Cardiac muscle cell (in vitro differentiated cells and primary cell): ENCODE data around the gene IQCF5. TPM values are rescaled to one million over a fixed set of nuclear protein-coding genes. Genes with fewer than 3 reads are reported as not detected.

Source experiments
- DNase-seq, 2 donors: peaks; one replicate each; pipeline versions ENCODE4 v3.0.0 to v3.0.0-alpha.2; 2010 to 2017; ENCODE audit warnings: low read depth in 1 of 2, low spot score in 1 of 2
- H3K27ac ChIP-seq: fragments of 200-600 bp; sonication (generic); 2 replicates; pipeline ENCODE4 v1.5.1; 2016
- H3K27me3 ChIP-seq: fragments of 200-600 bp; sonication (generic); 2 replicates; pipeline ENCODE4 v1.6.0; 2016; ENCODE audit warnings: control low read depth
- H3K36me3 ChIP-seq: fragments of 200-600 bp; sonication (generic); 2 replicates; pipeline ENCODE4 v1.5.1; 2016; ENCODE audit warnings: control low read depth
- H3K4me1 ChIP-seq: fragments of 200-600 bp; sonication (generic); 2 replicates; pipeline ENCODE4 v1.8.1; 2017; ENCODE audit warnings: low read depth, mild to moderate bottlenecking, mixed run types
- H3K4me3 ChIP-seq: fragments of 200-600 bp; sonication (generic); 2 replicates; pipeline ENCODE4 v1.5.1; 2016; ENCODE audit warnings: mild to moderate bottlenecking
- H3K9me3 ChIP-seq: fragments of 200-600 bp; sonication (generic); 2 replicates; pipeline ENCODE4 v1.5.1; 2017; ENCODE audit warnings: low read depth, mild to moderate bottlenecking, control low read depth
- CTCF ChIP-seq: IDR thresholded peaks from 2 replicates; pipeline ENCODE4 v1.5.1; 2012; ENCODE audit warnings: low read depth, mild to moderate bottlenecking, low read length
- polyA plus RNA-seq: library from polyadenylated mRNA; unstranded; fragments of >200 nt; fragmentation: Nextera tagmentation; extraction: Ambion mirVana; gene quantifications from 2 replicates; pipeline ENCODE4 v1.2.1, GENCODE V29; 2016
- total RNA-seq: library from RNA; depleted of rRNA; stranded (reverse); fragments of >200 nt; gene quantifications from 2 replicates; pipeline ENCODE4 v1.2.3, GENCODE V29; 2016

The IQCF5 gene
- total and polyA plus RNA-seq, 2 experiments from 2014 or later, result not detected

GRCh38 chr3:51830345-51830744, 45.1 kb downstream of the IQCF5 start:
- H3K36me3 ChIP-seq, result no peaks in the 10 kb centered on the region
- H3K27me3 ChIP-seq, result no peaks in the 10 kb centered on the region
- H3K9me3 ChIP-seq, result no peaks in the 10 kb centered on the region
- no peak overlapping the region for H3K27ac ChIP-seq
- no peak overlapping the region for H3K4me3 ChIP-seq
- no peak for DNase-seq
- no peaks in the 10 kb centered on the region for H3K4me1 ChIP-seq
- no peak for TF ChIP-seq CTCF

- Histone ChIP-seq H3K4me3 (no peak overlapping the region), H3K27me3 (no peaks in the 10 kb centered on the region), H3K4me1 (no peaks in the 10 kb centered on the region), H3K9me3 (no peaks in the 10 kb centered on the region), H3K27ac (no peak overlapping the region), H3K36me3 (no peaks in the 10 kb centered on the region)
- TF ChIP-seq CTCF, result no peak
- DNase-seq, result no peak
Observed at GRCh38 chr3:51828297-51828696, 47.1 kb downstream of the IQCF5 start.

Other genes starting within 250 kb of the IQCF5 start
- 74.1 and 95.1 TPM in 2 replicates for gene TEX264, start 204.3 kb downstream of the IQCF5 start, total RNA-seq
- gene TEX264, start 204.3 kb downstream of the IQCF5 start, polyA plus RNA-seq, result 71.9 and 83.9 TPM in 2 replicates
- 0.56 and 0.69 TPM in 2 replicates for gene GRM2, start 168.5 kb downstream of the IQCF5 start, total RNA-seq
- 0.39 TPM in 1 of 2 replicates, not detected in the other for gene GRM2, start 168.5 kb downstream of the IQCF5 start, polyA plus RNA-seq
- not detected in 2 replicates for gene IQCF6, start 96.4 kb downstream of the IQCF5 start, total RNA-seq
- gene IQCF6, start 96.4 kb downstream of the IQCF5 start, polyA plus RNA-seq, result not detected in 2 replicates
- not detected in 2 replicates for gene IQCF2, start 14.0 kb downstream of the IQCF5 start, total RNA-seq
- gene IQCF2, start 14.0 kb downstream of the IQCF5 start, polyA plus RNA-seq, result not detected in 2 replicates
- not detected in 2 replicates for gene IQCF1, start 27.8 kb upstream of the IQCF5 start, total RNA-seq
- gene IQCF1, start 27.8 kb upstream of the IQCF5 start, polyA plus RNA-seq, result not detected in 2 replicates
- gene RRP9, start 66.3 kb upstream of the IQCF5 start, total RNA-seq, result 22.3 and 22.4 TPM in 2 replicates
- gene RRP9, start 66.3 kb upstream of the IQCF5 start, polyA plus RNA-seq, result 32.8 and 38.2 TPM in 2 replicates
- 17.3 and 19.2 TPM in 2 replicates for gene PARP3, start 66.8 kb upstream of the IQCF5 start, total RNA-seq
- gene PARP3, start 66.8 kb upstream of the IQCF5 start, polyA plus RNA-seq, result 23.7 and 26.6 TPM in 2 replicates
- gene GPR62, start 79.8 kb upstream of the IQCF5 start, total RNA-seq, result 0.42 and 1.1 TPM in 2 replicates
- gene GPR62, start 79.8 kb upstream of the IQCF5 start, polyA plus RNA-seq, result 0.94 and 2.2 TPM in 2 replicates
- gene PCBP4, start 91.9 kb upstream of the IQCF5 start, total RNA-seq, result 151 and 226 TPM in 2 replicates
- gene PCBP4, start 91.9 kb upstream of the IQCF5 start, polyA plus RNA-seq, result 114 and 122 TPM in 2 replicates
- gene ABHD14B, start 98.4 kb upstream of the IQCF5 start, total RNA-seq, result 19.8 and 27.8 TPM in 2 replicates
- 23.3 and 29.9 TPM in 2 replicates for gene ABHD14B, start 98.4 kb upstream of the IQCF5 start, polyA plus RNA-seq
- 56.5 and 105 TPM in 2 replicates for gene ABHD14A, start 99.5 kb upstream of the IQCF5 start, total RNA-seq
- 95.9 and 104 TPM in 2 replicates for gene ABHD14A, start 99.5 kb upstream of the IQCF5 start, polyA plus RNA-seq
- gene ACY1, start 107.9 kb upstream of the IQCF5 start, total RNA-seq, result 87.7 and 99.7 TPM in 2 replicates
- 116 and 125 TPM in 2 replicates for gene ACY1, start 107.9 kb upstream of the IQCF5 start, polyA plus RNA-seq
- gene RPL29, start 120.3 kb upstream of the IQCF5 start, total RNA-seq, result 1,533 and 1,673 TPM in 2 replicates
- 844 and 941 TPM in 2 replicates for gene RPL29, start 120.3 kb upstream of the IQCF5 start, polyA plus RNA-seq
- 32.2 and 39.5 TPM in 2 replicates for gene DUSP7, start 181.0 kb upstream of the IQCF5 start, total RNA-seq
- gene DUSP7, start 181.0 kb upstream of the IQCF5 start, polyA plus RNA-seq, result 7.1 and 13.1 TPM in 2 replicates